Left renal pelvis (tissue), 4 donors: Measurements from ENCODE around the gene ENPP7. TPM values are rescaled to one million over a fixed set of nuclear protein-coding genes. Genes with fewer than 3 reads are reported as not detected.
"Not testable (repeated sequence)": the region's sequence is repeated elsewhere in the genome, so short reads cannot be mapped to it uniquely, and the experiment has no call there.

Experiments used
- DNase-seq, 4 donors: peaks; one replicate each; pipeline ENCODE4 v3.0.0-alpha.2; 2013; ENCODE audit warnings: low read depth in 4 of 4, low spot score in 3 of 4
- polyA plus RNA-seq, 4 donors: library from polyadenylated mRNA; unstranded; fragments of 120-200 nt; gene quantifications; one replicate each; pipeline ENCODE4 v1.2.1, GENCODE V29; 2013; ENCODE audit not compliant: insufficient read length in 4 of 4

Gene ENPP7
- polyA plus RNA-seq, 4 donors: 0.07 to 6.8 (median 3.1) TPM

DNA sequence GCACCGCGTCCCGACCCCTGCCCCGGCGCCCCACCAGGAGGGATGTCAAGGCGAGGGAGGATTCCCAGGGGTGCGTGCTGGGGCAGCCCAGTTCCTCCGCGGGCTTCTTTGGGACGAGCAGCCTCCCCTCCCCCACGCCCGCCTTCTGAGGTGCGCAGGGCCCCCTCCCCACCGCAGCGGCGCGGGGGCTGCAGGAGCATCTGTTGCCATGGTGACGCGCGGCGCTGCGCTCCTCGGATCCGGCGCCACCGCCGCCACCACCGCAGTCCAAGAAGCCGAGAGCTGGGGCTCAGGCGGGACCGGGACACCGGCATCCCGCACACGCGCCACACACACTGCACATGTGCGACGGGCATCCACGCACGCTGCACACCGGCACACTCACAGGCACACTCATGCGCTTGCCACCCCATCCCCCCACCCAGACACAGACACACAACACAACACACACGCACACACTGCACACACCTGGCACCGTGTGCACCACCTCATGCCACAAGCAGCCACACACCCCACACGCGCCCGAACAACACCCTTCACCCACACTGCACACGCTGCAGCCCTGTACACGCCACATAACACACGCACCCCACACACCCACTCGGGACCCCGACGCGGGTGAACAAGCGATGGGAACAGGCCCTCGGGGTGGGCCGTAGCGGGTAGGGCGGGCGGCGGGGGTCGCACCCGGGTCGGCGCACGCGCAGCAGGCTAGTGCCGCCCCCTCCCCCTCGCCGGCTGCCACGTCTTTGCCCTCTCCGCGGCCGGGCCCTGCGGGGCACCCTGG, 17.0 kb downstream of the ENPP7 start:
- no peak for DNase-seq

- DNase-seq: no peak
These were observed 17.8 kb downstream of the ENPP7 start for GRCh38 chr17:79748295-79749099.

DNA sequence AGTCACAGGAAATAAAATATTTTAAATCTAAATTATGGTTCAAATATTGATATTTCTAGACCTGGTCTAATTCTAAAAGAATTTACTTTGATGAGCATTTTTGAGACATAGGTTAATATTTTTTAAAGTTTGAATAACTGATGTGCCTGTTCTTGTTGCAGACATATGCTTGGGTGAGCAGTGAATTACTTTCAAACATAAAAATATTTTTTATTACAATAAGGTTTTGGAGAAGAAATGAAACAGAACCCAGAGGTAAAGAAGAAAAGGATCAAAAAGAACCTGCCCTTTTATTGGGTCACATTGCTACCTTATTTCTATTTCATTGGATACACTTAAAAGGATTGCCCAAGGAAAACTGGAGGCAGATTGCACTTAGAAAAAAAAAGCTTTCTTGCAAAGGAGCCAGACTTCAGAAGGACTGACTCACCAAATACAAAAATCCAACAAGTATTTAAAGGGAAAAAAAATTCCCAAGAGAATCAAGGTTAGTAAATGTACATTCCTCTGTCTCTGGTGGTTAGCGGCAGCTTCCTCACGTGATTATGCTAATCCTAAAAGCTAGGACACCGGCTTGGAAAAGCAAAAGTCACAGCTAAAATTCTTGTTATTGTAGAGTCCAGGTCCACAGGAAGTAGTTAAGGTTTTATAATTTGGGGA, 18.5 kb downstream of the ENPP7 start:
- DNase-seq: no peak

DNA sequence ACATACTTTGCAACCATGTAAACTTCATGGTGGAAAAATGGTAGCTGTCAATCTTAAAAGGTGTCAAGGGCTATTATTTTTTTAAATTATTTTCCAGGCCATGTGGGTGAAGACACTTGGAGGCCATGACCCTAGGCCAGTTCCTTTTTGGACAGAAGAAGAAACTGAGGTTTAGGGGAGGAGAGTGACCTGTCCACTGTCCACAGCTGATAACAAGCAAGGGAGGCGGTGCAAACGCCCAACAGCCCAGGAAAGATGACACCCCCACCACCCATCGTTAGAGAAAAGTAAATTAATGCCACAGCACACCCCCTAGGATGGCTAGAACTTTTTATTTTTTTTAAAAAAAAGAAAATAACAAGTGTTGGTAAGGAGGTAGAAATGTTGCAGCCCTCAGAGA, 19.2 kb downstream of the ENPP7 start:
- no peak for DNase-seq

DNA sequence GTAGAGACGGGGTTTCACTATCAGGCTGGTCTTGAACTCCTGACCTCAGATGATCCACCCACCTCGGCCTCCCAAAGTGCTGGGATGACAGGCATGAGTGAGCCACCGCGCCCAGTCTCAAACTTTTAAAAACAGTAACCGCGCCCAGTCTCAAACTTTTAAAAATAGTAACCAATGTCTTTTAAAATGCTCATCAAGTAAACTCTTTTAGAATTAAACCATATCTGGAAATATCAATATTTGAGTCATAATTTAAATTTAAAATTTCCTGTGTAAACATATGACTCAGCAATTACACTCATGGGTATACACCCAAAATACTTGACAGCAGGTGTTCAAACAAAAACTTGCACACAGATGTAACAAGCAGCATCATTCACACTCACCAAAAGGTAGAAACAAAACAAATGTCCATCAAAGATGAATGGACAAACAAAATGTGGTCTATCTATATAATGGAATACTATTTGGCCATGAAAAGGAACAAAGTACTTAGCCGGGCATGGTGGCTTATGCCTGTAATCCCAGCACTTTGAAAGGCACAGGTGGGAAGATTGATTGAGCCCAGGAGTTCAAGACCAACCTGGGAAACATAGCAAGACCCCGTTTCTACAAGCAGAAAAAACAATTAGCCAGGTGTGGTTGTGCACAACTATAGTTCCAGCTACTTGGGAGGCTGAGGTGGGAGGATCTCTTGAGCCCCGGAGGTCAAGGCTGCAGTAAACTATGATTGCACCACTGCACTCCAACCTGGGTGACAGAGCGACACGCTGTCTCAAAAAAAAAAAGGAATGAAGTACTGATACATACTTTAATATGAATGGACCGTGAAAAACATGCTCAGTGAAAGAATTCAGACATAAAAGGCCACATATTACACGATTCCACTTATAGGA, 20.2 kb downstream of the ENPP7 start:
- no peak for DNase-seq

GRCh38 chr17:79752175-79752574, 21.4 kb downstream of the ENPP7 start:
- DNase-seq: no peak

- DNase-seq: no peak
These were observed 23.6 kb downstream of the ENPP7 start for GRCh38 chr17:79754370-79754769.

DNA sequence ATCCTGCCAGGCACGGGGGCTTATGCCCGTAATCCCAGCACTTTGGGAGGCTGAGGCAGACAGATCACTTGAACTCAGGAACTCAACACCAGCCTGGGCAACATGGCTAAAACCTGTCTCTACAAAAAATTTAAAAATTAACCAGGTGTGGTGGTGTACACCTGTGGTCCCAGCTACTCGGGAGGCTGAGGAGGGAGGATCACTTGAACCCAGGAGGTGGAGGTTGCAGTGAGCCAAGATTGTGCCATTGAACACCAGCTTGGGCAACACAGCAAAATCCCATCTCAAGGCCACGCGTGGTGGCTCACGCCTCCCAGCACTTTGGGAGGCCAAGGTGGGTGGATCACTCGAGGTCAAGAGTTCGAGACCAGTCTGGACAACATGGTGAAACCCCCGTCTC, 24.2 kb downstream of the ENPP7 start:
- not testable (repeated sequence) for DNase-seq

DNA sequence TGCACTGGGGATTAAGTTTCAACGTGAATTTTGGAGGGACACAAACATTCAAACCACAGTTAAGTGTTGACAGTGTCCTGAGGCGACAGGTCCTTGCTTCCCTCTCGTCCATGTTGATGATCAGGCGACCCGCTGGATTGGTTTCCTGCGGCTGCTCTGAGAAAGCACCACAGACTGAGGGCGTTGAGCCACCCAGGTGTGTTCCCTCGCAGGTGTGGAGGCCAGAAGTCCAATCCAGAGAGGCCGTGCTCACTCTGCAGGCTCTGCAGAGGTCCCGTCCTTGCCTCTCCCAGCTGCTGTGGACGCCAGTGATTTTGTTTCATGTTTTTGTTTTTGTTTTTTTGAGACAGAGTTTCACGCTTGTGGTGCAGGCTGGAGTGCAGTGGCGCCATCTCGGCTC, 24.8 kb downstream of the ENPP7 start:
- no peak for DNase-seq

- DNase-seq: no peak
These were observed 26.5 kb downstream of the ENPP7 start for GRCh38 chr17:79757140-79757745.

GRCh38 chr17:79758271-79758670, 27.5 kb downstream of the ENPP7 start:
- DNase-seq: no peak

- DNase-seq: no peak
These were observed 29.6 kb downstream of the ENPP7 start for GRCh38 chr17:79760197-79760906.

DNA sequence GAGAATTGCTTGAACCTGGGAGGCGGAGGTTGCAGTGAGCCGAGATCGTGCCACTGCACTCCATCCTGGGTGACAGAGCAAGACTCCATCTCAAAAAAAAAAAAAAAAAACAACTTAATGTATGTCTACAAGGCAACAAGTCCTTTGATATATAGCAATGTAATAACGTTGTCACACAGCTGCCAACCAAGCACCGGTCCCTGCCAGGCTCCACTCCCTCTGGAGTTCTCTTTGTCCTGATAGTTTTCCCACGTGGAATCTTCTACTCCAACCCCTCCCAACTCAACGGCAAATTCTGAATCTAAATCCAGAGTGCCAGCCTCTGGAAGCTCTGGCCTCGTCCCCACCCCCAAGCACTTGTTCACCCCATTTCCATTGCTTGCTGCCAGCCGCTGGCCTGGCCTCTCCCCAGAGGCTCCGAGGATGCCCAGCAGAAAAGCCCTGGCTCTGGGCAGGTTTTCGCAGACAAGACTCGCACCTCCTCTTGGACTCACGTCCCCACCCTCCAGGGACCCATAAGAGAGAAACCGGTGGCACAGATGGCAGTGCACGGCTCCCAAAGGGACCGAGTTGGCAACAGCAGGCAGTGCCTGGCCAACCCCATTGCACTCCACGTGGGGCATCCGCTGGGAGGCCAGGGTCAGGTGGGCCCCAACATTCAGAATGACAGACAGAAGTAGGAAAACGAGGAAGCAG, 31.3 kb downstream of the ENPP7 start:
- no peak for DNase-seq

GRCh38 chr17:79765708-79766107, 35.0 kb downstream of the ENPP7 start:
- no peak for DNase-seq

DNA sequence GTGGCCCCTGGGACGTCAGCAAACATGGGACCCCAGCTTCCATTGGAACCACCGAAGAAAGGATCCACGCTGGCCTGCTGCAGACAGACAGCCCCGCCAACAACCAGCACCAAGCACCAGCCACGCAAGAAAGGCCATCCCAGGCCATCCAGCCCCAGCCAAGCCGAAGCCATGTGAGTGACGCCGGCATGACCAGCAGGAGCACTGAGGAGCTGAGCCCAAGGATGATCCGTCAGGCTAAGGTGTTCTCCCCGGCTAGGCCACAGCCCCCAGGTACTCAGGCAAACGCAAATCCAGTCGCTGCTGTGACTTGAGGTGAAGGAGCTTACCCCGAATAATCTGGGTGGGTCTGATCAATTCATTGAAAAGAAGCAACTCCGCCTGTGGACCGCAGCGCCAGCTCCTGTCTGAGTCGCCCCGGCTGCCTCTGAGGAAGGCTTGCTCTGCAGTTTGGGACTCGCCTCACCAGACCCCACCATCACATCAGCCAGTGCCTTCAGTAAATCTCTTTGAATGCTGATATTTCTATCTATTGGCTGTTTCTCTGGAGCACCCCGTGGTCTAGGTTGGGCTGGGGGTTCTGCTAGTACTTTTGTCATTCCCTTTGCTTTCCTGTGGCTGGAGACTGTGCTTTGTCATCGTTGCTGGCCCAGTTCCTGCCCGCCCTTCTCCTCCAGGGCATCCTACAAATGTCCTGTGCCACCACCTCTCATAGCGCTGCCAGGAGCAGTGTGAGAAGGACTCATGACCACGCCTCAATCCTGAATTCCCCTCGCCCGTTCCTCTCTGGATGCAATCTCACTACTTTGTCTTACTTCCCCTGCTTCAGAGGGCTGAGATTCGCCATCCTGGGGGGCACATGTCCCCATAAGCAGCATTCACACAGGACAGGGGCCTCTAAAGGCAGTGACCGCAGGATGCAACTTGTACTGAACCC, 39.1 kb downstream of the ENPP7 start:
- no peak for DNase-seq

DNA sequence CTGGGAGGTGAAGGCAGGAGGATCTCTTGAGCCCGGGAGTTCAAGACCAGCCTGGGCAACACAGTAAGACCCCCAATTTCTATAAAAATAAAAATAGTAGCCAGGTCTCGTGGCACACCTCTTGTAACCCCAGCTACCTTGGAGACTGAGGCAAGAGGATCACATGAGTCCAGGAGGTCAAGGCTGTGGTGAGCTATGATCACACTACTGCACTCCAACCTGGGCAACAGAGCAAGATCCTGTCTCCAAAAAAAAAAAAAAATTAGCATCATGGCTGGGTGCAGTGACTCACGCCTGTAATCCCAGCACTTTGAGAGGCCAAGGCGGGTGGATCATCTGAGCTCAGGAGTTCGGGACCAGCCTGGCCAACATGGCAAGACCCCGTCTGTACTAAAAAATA, 40.5 kb downstream of the ENPP7 start:
- DNase-seq: no peak

DNA sequence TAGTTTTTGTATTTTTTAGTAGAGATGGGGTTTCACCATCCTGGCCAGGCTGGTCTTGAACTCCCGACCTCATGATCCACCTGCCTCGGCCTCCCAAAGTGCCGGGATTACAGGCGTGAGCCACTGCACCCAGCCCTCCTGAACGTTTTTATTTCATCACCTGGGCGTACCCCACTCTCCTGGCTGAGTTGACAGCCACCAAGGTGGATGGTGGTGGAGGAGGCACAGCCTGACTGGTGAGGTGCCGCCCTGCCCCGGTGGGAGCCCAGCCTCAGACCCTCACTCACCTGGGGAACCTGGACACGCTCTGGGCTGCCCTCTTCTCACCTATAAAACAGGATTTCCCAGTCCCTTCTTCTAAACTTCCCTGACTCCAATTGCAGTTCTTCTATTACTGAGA, 42.0 kb downstream of the ENPP7 start:
- DNase-seq: not testable (repeated sequence)

GRCh38 chr17:79774561-79774975, 43.8 kb downstream of the ENPP7 start:
- no peak for DNase-seq
